ENCODE measurements around the gene ZNF862.

- TF ChIP-seq CTCF (conservative IDR thresholded peaks at IDR 0.05; ENCODE audit: low read length) (no peak), EZH2phosphoT487 (IDR thresholded peaks at IDR 0.05; ENCODE audit: borderline replicate concordance) (no peak)
These were observed 39.8 kb downstream of the ZNF862 start for GRCh38 chr7:149877890-149878522.
